ENCODE results near the gene TRIO. TPM values are rescaled to one million over a fixed set of nuclear protein-coding genes. Genes with fewer than 3 reads are reported as not detected.

Gene TRIO
- total RNA-seq, 1 donor from 2014 or later = 148 TPM

DNA sequence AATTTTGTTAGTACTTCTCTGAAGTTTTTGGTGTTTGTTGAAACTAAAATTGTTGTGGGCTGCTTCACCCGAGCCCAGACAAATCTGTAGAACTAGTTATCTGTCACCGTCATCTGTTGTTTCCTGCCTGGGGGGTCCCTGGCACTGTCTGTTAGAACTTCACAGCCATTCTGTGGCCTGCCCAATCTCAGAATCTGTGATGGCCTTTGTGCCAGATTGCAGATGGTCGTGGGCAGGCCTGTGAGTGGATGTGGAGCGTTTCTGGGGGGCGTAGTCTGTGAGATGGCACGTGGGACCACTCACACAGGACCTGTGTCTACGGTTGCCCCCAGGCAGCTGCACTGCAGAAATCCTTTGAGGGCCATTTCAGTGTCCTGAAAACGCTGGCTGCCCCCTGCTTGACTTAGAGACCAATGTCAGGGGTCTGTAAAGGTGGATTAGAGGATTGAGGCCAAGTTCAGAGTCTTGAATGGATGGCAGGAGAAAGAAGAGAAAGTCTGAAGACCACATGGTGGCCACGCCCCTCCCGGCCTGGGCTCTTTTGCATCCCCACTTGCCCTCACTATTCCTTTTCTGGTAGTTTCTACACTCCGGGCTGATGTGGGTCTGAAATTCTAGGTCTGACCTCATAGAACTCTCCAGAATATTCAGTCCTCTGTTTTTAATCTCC lies 38.3 kb downstream of the TRIO start:
- Histone ChIP-seq H3K4me1 (peaks cover 40% of the 10 kb centered on the region), H3K27ac (no peak overlapping the region), H3K9me3 (no peaks in the 10 kb centered on the region), H3K27me3 (no peaks in the 10 kb centered on the region), H3K36me3 (no peaks in the 10 kb centered on the region), H3K4me3 (no peak overlapping the region)
- intact Hi-C loops (cut with DNase I) = no loop called here
- DNase-seq (no peak), ATAC-seq (no peak)
- TF ChIP-seq, protein P1, sequence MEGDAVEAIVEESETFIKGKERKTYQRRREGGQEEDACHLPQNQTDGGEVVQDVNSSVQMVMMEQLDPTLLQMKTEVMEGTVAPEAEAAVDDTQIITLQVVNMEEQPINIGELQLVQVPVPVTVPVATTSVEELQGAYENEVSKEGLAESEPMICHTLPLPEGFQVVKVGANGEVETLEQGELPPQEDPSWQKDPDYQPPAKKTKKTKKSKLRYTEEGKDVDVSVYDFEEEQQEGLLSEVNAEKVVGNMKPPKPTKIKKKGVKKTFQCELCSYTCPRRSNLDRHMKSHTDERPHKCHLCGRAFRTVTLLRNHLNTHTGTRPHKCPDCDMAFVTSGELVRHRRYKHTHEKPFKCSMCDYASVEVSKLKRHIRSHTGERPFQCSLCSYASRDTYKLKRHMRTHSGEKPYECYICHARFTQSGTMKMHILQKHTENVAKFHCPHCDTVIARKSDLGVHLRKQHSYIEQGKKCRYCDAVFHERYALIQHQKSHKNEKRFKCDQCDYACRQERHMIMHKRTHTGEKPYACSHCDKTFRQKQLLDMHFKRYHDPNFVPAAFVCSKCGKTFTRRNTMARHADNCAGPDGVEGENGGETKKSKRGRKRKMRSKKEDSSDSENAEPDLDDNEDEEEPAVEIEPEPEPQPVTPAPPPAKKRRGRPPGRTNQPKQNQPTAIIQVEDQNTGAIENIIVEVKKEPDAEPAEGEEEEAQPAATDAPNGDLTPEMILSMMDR (IDR thresholded peaks at IDR 0.05) = no peak

DNA sequence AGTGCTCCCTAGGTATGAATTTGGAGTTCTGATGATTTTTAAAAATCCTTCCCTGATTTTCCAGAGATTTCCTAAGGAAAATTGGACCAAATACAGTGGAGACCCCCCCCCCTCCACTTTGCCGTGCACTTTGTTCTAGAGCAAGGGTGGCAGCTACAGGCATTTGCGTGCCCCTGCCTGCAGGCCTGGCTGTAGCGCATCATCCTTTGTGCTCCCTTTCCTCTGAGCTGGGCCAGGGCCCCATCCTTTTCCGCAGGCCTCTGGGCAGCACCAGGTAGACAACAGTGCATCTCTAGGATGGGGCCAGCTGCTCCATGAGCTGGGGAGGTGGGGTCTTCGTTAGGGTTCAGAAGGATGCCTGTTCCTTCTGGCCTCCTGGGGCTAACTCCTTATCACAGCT lies 39.6 kb downstream of the TRIO start:
- intact Hi-C loops (cut with DNase I) = no loop called here
- H3K27ac ChIP-seq = no peak overlapping the region

DNA sequence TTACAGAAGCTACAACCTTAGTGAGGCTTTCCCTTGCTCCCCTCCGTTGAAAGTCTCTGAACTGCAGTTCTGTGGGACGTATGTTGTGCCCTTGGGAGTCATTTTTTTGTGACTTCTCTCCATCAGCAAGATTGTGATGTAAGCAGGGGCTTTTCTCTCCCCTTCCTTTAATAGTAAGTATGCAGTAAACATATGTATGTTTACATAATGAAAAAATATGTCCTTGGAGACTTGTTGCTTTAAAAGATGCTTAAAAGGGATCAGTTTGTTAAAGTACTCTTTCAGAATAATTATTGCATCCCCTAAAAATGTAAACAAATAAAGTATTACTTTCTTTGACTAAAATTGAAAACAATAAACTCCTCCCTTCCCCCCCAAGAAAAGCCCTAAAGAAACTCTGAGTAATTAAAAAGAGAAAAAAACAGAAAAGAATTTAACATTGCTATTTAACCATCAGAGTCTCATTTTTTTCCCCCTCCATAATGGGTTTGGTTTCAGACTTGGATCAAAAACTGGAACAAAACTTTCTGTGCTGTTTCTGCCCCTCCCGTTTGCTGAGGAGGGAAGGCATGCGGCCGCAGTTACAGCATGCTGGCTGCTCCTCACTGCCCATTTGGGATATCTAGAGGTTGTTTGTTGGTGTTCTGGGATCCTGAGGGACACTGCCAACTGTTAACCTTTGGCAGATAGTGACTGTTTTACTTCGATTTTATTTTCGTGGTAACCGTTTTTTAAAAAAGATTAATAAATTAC lies 40.2 kb downstream of the TRIO start:
- Histone ChIP-seq H3K36me3 (no peaks in the 10 kb centered on the region), H3K4me3 (no peak overlapping the region), H3K9me3 (no peaks in the 10 kb centered on the region), H3K4me1 (peaks cover 47% of the 10 kb centered on the region), H3K27ac (no peak overlapping the region), H3K27me3 (no peaks in the 10 kb centered on the region)
- ATAC-seq (no peak), DNase-seq (no peak)
- intact Hi-C loops (cut with DNase I) = no loop called here
- TF ChIP-seq, protein P1 (IDR thresholded peaks at IDR 0.05) = no peak

More for the DNA sequence above, 39.6 kb downstream of the TRIO start:
- Histone ChIP-seq H3K27me3 (no peaks in the 10 kb centered on the region), H3K4me1 (peaks cover 43% of the 10 kb centered on the region), H3K9me3 (no peaks in the 10 kb centered on the region), H3K4me3 (no peak overlapping the region), H3K36me3 (no peaks in the 10 kb centered on the region)
- ATAC-seq = no peak
- no peak for DNase-seq
- TF ChIP-seq, protein P1 (IDR thresholded peaks at IDR 0.05) = no peak

DNA sequence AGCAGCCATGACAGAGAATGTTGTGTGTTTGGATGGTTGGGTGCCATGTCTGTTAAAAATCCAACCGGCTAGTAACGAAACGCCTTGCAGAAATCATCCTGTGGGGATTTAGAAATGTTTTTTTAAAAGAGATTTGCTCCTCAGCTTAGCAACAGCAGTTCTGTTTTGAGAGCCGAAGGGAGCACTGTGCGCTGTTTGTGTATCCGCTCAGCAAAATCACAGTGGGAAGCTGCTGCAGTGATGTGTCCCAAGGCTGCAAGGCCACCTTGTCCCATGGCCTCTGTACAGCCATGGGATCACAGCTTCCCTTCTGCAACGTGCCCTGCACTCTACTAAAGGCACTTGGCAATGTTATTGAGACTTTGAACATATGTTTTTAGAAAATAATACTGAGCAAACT lies 40.9 kb downstream of the TRIO start:
- peak overlapping the region; percentile 28 for H3K27ac ChIP-seq

DNA sequence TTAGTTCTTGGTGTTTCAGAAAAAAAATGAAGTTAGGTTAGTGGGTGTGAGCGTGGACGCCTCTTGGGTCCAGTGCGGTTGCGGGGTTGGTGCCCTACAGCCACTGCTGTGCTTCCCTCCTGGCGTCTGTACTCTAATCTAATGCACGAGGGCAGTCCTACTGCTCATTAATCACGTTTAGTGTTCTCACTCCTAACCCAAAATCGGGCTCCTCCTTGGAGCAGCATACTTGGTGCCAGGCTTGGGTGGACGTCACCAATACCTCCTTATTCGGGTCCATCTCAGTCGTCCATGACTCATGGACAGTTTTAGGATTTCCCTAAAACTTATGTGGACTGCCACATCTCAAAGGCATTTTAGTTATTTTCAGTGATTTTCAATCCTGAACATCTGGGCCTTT lies 41.6 kb downstream of the TRIO start:
- H3K27ac ChIP-seq = peak overlapping the region; percentile 60
- ATAC-seq (no peak), DNase-seq (no peak)
- H3K4me1 ChIP-seq = peaks cover 43% of the 10 kb centered on the region
- H3K4me3 ChIP-seq = no peak overlapping the region
- no peaks in the 10 kb centered on the region for H3K27me3 ChIP-seq
- TF ChIP-seq, protein P1 (IDR thresholded peaks at IDR 0.05) = no peak
- H3K36me3 ChIP-seq = no peaks in the 10 kb centered on the region
- intact Hi-C loops (cut with DNase I) = no loop called here
- H3K9me3 ChIP-seq = no peaks in the 10 kb centered on the region

More for the DNA sequence above, 40.9 kb downstream of the TRIO start:
- H3K36me3 ChIP-seq = no peaks in the 10 kb centered on the region
- H3K27me3 ChIP-seq = no peaks in the 10 kb centered on the region
- H3K4me3 ChIP-seq = no peak overlapping the region
- H3K9me3 ChIP-seq = no peaks in the 10 kb centered on the region
- no peak for ATAC-seq
- H3K4me1 ChIP-seq = peaks cover 48% of the 10 kb centered on the region
- intact Hi-C loops (cut with DNase I) = no loop called here
- no peak for DNase-seq
- TF ChIP-seq, protein P1 (IDR thresholded peaks at IDR 0.05) = no peak

Data from upper lobe of right lung (tissue), 1 donor.